Osteoblast (primary cell): Measurements from ENCODE around the gene JPH4. TPM values are rescaled to one million over a fixed set of nuclear protein-coding genes. Genes with fewer than 3 reads are reported as not detected.
"Not testable (repeated sequence)": the region's sequence is repeated elsewhere in the genome, so short reads cannot be mapped to it uniquely, and the experiment has no call there.

Experiments
- DNase-seq: peaks from one replicate; pipeline ENCODE4 v3.0.0; 2011; ENCODE audit warnings: low spot score, mixed read lengths; ENCODE audit not compliant: insufficient read length; ENCODE audit errors: missing footprints
- H2AFZ ChIP-seq: 2 replicates; pipeline ENCODE4 v1.6.0; 2011; ENCODE audit warnings: mild to moderate bottlenecking, low read length
- H3K27ac ChIP-seq: 2 replicates; pipeline ENCODE4 v1.5.1; 2011; ENCODE audit warnings: mild to moderate bottlenecking, low read depth, low read length, moderate library complexity
- H3K27me3 ChIP-seq: 2 replicates; pipeline ENCODE4 v1.6.0; 2012; ENCODE audit warnings: mild to moderate bottlenecking, control low read depth, inconsistent platforms, low read length, moderate library complexity; ENCODE audit not compliant: insufficient read depth
- H3K36me3 ChIP-seq: 2 replicates; pipeline ENCODE4 v1.5.1; 2011; ENCODE audit warnings: mild to moderate bottlenecking, low read length, control low read depth, moderate library complexity; ENCODE audit not compliant: insufficient read depth
- H3K4me1 ChIP-seq: 2 replicates; pipeline ENCODE4 v1.5.1; 2011; ENCODE audit warnings: mild to moderate bottlenecking, low read length, control low read depth, moderate library complexity; ENCODE audit not compliant: insufficient read depth
- H3K4me2 ChIP-seq: 2 replicates; pipeline ENCODE4 v1.6.0; 2011; ENCODE audit warnings: mild to moderate bottlenecking, low read length; ENCODE audit not compliant: insufficient read depth
- H3K4me3 ChIP-seq: fragments of 200-600 bp; sonication (generic); 3 replicates; pipeline ENCODE4 v1.5.1; 2012; ENCODE audit warnings: mild to moderate bottlenecking, low read length, inconsistent platforms; ENCODE audit not compliant: insufficient read depth
- H3K79me2 ChIP-seq: 2 replicates; pipeline ENCODE4 v1.6.0; 2012; ENCODE audit warnings: mild to moderate bottlenecking, low read length, control low read depth, inconsistent platforms; ENCODE audit not compliant: insufficient read depth
- H3K9me3 ChIP-seq: 2 replicates; pipeline ENCODE4 v1.5.1; 2011; ENCODE audit warnings: low read depth, low read length, control low read depth
- H4K20me1 ChIP-seq: 2 replicates; pipeline ENCODE4 v1.6.0; 2012; ENCODE audit warnings: mild to moderate bottlenecking, low read length, control low read depth; ENCODE audit not compliant: insufficient read depth
- CTCF ChIP-seq: IDR thresholded peaks from 2 replicates; pipeline ENCODE4 v1.5.1; 2011; ENCODE audit warnings: mild to moderate bottlenecking, low read depth, low read length, moderate library complexity; ENCODE audit errors: extremely low read depth
- total RNA-seq: library from RNA; depleted of rRNA; stranded (reverse); fragments of >200 nt; gene quantifications from 2 replicates; pipeline ENCODE4 v1.2.3, GENCODE V29; 2012

Gene JPH4
- total RNA-seq, 1 donor = not detected

- Histone ChIP-seq H3K27me3 (peaks cover 13% of the 10 kb centered on the region), H3K36me3 (no peaks in the 10 kb centered on the region), H4K20me1 (no peaks in the 10 kb centered on the region), H2AFZ (no peak overlapping the region), H3K4me2 (no peak overlapping the region), H3K4me3 (no peak overlapping the region), H3K27ac (no peak overlapping the region), H3K9me3 (no peaks in the 10 kb centered on the region), H3K79me2 (no peaks in the 10 kb centered on the region), H3K4me1 (peaks cover 6% of the 10 kb centered on the region)
- no peak for DNase-seq
- TF ChIP-seq CTCF = no peak
Measured at GRCh38 chr14:23610815-23611289, 32.3 kb upstream of the JPH4 start.

DNA sequence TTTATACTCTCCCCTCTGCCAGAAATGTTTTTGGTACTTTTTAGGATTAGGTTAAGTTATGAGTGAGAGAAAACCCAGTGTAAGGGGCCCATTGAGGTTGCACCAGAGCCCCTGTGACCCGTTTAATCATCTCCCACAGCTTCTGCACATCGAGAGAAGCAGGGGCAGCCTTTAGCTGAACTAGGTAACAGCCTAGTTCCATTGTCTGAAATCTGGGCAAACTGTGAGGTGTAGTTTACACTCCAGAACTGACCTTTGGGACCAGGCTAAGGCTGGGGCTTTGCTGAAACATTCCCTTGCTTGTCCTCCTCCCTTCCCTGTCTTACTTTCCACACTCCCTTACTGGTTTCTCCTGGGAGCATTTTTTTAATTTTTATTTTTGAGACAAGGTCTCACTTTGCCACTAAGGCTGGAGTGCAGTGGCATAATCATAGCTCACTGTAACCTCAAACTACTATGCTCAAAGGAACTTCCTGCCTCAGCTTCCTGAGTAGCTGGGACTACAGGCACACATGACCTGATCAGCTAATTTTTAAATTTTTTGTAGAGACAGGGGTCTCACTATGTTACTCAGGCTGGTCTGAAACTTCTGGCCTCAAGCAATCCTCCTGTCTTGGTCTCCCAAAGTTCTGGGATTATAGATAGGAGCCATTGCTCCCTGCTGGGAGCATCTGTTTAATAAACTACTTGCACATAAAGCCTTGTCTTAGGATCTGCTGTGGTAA lies 31.7 kb upstream of the JPH4 start:
- no peak for DNase-seq
- Histone ChIP-seq H3K27me3 (peaks cover 13% of the 10 kb centered on the region), H3K9me3 (no peaks in the 10 kb centered on the region), H3K4me2 (no peak overlapping the region), H3K4me1 (peaks cover 10% of the 10 kb centered on the region), H3K36me3 (no peaks in the 10 kb centered on the region), H3K79me2 (no peaks in the 10 kb centered on the region), H4K20me1 (no peaks in the 10 kb centered on the region), H3K4me3 (no peak overlapping the region), H3K27ac (no peak overlapping the region), H2AFZ (no peak overlapping the region)
- no peak for TF ChIP-seq CTCF

- H3K4me2 ChIP-seq, H3K79me2 ChIP-seq, H3K4me3 ChIP-seq, H4K20me1 ChIP-seq, H3K9me3 ChIP-seq, H3K27ac ChIP-seq, DNase-seq, H3K36me3 ChIP-seq, H3K4me1 ChIP-seq, H2AFZ ChIP-seq: not testable (repeated sequence)
- H3K27me3 ChIP-seq = peaks cover 13% of the 10 kb centered on the region
Measured at GRCh38 chr14:23609411-23610089, 31.0 kb upstream of the JPH4 start.

DNA sequence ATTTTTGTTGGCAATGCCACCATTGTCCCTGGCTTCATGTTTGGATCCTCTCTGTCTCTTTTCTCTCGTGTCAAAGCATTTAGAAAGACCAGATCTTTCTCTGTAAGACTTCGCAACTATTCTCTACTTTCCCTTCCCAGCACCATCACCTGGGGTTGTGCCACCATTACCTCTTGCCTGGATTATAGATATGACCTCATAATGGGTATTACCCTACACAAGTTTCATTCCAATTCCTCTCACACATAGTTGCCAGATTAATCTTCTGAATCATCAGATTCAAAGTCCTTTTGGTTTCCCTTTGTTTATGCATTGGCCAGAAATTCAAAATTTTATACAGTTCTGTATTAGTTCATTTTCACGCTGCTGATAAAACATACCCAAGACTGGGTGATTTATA lies 30.4 kb upstream of the JPH4 start:
- H2AFZ ChIP-seq = no peak overlapping the region
- no peaks in the 10 kb centered on the region for H4K20me1 ChIP-seq
- peaks cover 9% of the 10 kb centered on the region for H3K27me3 ChIP-seq
- no peaks in the 10 kb centered on the region for H3K9me3 ChIP-seq
- no peak overlapping the region for H3K27ac ChIP-seq
- no peaks in the 10 kb centered on the region for H3K36me3 ChIP-seq
- TF ChIP-seq CTCF = no peak
- no peaks in the 10 kb centered on the region for H3K79me2 ChIP-seq
- H3K4me2 ChIP-seq = no peak overlapping the region
- H3K4me3 ChIP-seq = no peak overlapping the region
- DNase-seq = no peak
- peaks cover 10% of the 10 kb centered on the region for H3K4me1 ChIP-seq
